Activated gamma-delta T cell treated with anti-CD3 and anti-CD28 coated beads, Interleukin-2, amount 50 U/mL, for 16 hours (primary cell): Measurements from ENCODE around the gene AHRR.

Experiments used
- DNase-seq: peaks from one replicate; pipeline ENCODE4 v3.0.0-alpha.2; 2020; ENCODE audit warnings: low read depth

AHRR gene

GRCh38 chr5:416636-416960 is 95.1 kb downstream of the AHRR start:
- no peak for DNase-seq

- no peak for DNase-seq
Observed at GRCh38 chr5:417301-418161, 96.0 kb downstream of the AHRR start.

GRCh38 chr5:418162-419121 is 96.9 kb downstream of the AHRR start:
- DNase-seq: no peak

GRCh38 chr5:419970-420369 is 98.5 kb downstream of the AHRR start:
- no peak for DNase-seq

GRCh38 chr5:420632-421286 is 99.2 kb downstream of the AHRR start:
- DNase-seq: no peak

- no peak for DNase-seq
Observed at GRCh38 chr5:421287-421880, 99.9 kb downstream of the AHRR start.

GRCh38 chr5:421901-422300 is 100.4 kb downstream of the AHRR start:
- DNase-seq: no peak

- no peak for DNase-seq
Observed at GRCh38 chr5:422323-423232, 101.1 kb downstream of the AHRR start.

GRCh38 chr5:423233-423565 is 101.7 kb downstream of the AHRR start:
- DNase-seq: no peak

- DNase-seq: no peak
Observed at GRCh38 chr5:423626-424261, 102.2 kb downstream of the AHRR start.

- no peak for DNase-seq
Observed at GRCh38 chr5:424301-425110, 103.0 kb downstream of the AHRR start.

- DNase-seq: no peak
Observed at GRCh38 chr5:425714-426113, 104.2 kb downstream of the AHRR start.

- no peak for DNase-seq
Observed at GRCh38 chr5:426392-426976, 105.0 kb downstream of the AHRR start.

- DNase-seq: no peak
Observed at GRCh38 chr5:427415-428087, 106.0 kb downstream of the AHRR start.

GRCh38 chr5:428219-428618 is 106.7 kb downstream of the AHRR start:
- DNase-seq: no peak

GRCh38 chr5:428754-429452 is 107.4 kb downstream of the AHRR start:
- DNase-seq: no peak

GRCh38 chr5:429453-430188 is 108.1 kb downstream of the AHRR start:
- no peak for DNase-seq
